Measurements from ENCODE around the gene USP48.

DNA sequence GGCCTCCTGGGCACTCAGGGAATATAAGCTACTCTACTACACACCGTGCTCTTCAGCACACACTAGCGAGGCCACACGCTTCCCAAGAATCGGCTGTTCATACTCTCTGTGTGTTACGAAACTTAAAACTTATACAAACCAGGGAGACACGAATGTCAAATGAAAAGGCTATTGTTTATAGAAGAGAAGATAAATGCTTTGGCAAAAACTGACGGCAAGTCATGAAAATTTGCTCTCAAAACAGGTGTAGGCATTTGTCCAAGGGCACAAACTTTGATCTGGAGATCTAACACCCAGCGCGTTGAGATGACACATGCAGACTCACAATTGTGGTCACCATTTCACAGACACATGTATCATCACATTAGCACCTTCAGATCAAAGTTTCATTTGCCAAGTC is 46.1 kb downstream of the USP48 start:
- TF ChIP-seq EP300 (IDR thresholded peaks at IDR 0.05; ENCODE audit: borderline replicate concordance) (no peak), YY1 (IDR thresholded peaks at IDR 0.05; ENCODE audit: low read depth) (no peak), RAD21 (IDR thresholded peaks at IDR 0.05; ENCODE audit: low read depth) (no peak), TEAD4 (IDR thresholded peaks at IDR 0.05) (no peak)
- TF ChIP-seq, protein P1, sequence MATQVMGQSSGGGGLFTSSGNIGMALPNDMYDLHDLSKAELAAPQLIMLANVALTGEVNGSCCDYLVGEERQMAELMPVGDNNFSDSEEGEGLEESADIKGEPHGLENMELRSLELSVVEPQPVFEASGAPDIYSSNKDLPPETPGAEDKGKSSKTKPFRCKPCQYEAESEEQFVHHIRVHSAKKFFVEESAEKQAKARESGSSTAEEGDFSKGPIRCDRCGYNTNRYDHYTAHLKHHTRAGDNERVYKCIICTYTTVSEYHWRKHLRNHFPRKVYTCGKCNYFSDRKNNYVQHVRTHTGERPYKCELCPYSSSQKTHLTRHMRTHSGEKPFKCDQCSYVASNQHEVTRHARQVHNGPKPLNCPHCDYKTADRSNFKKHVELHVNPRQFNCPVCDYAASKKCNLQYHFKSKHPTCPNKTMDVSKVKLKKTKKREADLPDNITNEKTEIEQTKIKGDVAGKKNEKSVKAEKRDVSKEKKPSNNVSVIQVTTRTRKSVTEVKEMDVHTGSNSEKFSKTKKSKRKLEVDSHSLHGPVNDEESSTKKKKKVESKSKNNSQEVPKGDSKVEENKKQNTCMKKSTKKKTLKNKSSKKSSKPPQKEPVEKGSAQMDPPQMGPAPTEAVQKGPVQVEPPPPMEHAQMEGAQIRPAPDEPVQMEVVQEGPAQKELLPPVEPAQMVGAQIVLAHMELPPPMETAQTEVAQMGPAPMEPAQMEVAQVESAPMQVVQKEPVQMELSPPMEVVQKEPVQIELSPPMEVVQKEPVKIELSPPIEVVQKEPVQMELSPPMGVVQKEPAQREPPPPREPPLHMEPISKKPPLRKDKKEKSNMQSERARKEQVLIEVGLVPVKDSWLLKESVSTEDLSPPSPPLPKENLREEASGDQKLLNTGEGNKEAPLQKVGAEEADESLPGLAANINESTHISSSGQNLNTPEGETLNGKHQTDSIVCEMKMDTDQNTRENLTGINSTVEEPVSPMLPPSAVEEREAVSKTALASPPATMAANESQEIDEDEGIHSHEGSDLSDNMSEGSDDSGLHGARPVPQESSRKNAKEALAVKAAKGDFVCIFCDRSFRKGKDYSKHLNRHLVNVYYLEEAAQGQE (IDR thresholded peaks at IDR 0.05; ENCODE audit: low read depth) = no peak

All from Ishikawa (cell line).